ENCODE measurements around the gene MYH14. TPM values are rescaled to one million over a fixed set of nuclear protein-coding genes. Genes with fewer than 3 reads are reported as not detected.

MYH14 gene
- total and polyA plus RNA-seq, 9 of the 15 experiments (the other 6 are each of a cell fraction or from before 2014, with no cell fraction given) = 0.04 to 0.86 (median 0.19) TPM; not detected in 2

GRCh38 chr19:50280983-50281382 lies 77.6 kb downstream of the MYH14 start (continued):
- TF ChIP-seq, protein P1, sequence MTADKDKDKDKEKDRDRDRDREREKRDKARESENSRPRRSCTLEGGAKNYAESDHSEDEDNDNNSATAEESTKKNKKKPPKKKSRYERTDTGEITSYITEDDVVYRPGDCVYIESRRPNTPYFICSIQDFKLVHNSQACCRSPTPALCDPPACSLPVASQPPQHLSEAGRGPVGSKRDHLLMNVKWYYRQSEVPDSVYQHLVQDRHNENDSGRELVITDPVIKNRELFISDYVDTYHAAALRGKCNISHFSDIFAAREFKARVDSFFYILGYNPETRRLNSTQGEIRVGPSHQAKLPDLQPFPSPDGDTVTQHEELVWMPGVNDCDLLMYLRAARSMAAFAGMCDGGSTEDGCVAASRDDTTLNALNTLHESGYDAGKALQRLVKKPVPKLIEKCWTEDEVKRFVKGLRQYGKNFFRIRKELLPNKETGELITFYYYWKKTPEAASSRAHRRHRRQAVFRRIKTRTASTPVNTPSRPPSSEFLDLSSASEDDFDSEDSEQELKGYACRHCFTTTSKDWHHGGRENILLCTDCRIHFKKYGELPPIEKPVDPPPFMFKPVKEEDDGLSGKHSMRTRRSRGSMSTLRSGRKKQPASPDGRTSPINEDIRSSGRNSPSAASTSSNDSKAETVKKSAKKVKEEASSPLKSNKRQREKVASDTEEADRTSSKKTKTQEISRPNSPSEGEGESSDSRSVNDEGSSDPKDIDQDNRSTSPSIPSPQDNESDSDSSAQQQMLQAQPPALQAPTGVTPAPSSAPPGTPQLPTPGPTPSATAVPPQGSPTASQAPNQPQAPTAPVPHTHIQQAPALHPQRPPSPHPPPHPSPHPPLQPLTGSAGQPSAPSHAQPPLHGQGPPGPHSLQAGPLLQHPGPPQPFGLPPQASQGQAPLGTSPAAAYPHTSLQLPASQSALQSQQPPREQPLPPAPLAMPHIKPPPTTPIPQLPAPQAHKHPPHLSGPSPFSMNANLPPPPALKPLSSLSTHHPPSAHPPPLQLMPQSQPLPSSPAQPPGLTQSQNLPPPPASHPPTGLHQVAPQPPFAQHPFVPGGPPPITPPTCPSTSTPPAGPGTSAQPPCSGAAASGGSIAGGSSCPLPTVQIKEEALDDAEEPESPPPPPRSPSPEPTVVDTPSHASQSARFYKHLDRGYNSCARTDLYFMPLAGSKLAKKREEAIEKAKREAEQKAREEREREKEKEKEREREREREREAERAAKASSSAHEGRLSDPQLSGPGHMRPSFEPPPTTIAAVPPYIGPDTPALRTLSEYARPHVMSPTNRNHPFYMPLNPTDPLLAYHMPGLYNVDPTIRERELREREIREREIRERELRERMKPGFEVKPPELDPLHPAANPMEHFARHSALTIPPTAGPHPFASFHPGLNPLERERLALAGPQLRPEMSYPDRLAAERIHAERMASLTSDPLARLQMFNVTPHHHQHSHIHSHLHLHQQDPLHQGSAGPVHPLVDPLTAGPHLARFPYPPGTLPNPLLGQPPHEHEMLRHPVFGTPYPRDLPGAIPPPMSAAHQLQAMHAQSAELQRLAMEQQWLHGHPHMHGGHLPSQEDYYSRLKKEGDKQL (CRISPR knock-in tag; IDR thresholded peaks at IDR 0.05; ENCODE audit: borderline replicate concordance) = no peak
- TF ChIP-seq RBM17 (IDR thresholded peaks at IDR 0.05; ENCODE audit: borderline replicate concordance, low read depth, low read length) (no peak), STAT5A (IDR thresholded peaks at IDR 0.05; ENCODE audit: borderline replicate concordance, low read length) (no peak)
- TF ChIP-seq, protein P2, sequence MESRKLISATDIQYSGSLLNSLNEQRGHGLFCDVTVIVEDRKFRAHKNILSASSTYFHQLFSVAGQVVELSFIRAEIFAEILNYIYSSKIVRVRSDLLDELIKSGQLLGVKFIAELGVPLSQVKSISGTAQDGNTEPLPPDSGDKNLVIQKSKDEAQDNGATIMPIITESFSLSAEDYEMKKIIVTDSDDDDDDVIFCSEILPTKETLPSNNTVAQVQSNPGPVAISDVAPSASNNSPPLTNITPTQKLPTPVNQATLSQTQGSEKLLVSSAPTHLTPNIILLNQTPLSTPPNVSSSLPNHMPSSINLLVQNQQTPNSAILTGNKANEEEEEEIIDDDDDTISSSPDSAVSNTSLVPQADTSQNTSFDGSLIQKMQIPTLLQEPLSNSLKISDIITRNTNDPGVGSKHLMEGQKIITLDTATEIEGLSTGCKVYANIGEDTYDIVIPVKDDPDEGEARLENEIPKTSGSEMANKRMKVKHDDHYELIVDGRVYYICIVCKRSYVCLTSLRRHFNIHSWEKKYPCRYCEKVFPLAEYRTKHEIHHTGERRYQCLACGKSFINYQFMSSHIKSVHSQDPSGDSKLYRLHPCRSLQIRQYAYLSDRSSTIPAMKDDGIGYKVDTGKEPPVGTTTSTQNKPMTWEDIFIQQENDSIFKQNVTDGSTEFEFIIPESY (CRISPR knock-in tag; IDR thresholded peaks at IDR 0.05) = no peak

Data from K562 (cell line).